Stomach (tissue), 4 donors: ENCODE measurements around the gene C17orf58.

Source experiments
- POLR2A ChIP-seq, 4 donors: fragments of 450-650 bp; IDR thresholded peaks; one replicate each; pipeline ENCODE4 v1.6.1; 2016; ENCODE audit warnings: antibody characterized with exemption in 4 of 4, control low read depth in 2 of 4, mild to moderate bottlenecking in 1 of 4, moderate library complexity in 1 of 4
- POLR2AphosphoS5 ChIP-seq, 3 donors: sonication (generic); formaldehyde crosslinking; IDR thresholded peaks; one replicate each; pipeline ENCODE4 v1.6.1; 2016; ENCODE audit warnings: antibody characterized with exemption in 3 of 3

DNA sequence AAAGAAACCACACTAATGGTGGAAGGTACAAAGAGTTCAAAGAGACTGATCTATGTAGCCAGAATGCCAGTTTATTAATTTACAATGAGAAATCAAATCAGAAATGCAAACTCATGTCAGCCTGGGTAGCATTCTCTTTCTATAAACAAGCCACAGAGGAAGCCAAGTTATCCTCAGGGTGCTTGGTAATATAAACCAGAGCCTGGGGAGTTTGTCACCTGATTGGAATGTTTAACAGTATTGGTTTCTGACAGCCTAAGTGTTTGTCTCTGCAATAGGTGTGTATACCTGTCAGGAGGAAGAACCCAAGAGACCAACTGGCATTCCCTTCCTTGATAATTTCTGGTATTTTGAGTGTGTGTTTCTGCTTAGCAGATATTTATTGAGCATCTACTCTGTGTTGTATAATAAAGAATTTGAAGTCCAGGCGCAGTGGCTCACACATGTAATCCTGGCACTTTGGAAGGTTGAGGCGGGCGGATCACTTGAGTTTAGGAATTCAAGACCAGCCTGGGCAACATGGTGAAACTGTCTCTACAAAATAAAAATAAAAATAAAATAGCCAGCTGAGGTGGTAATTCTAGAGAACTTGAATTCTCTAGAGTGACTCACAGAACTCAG lies 3.1 kb upstream of the C17orf58 start:
- TF ChIP-seq POLR2A (IDR thresholded peaks at IDR 0.05), result no peak
- TF ChIP-seq POLR2AphosphoS5 (IDR thresholded peaks at IDR 0.05), result no peak
